Measurements from ENCODE around the gene TRIM63. TPM values are rescaled to one million over a fixed set of nuclear protein-coding genes. Genes with fewer than 3 reads are reported as not detected.

The TRIM63 gene
- total and polyA plus RNA-seq, 2 donors (not counting 1 experiment from before 2014, with no cell fraction given) = not detected

- Histone ChIP-seq H4K20me1 (ENCODE audit: control insufficient read depth, extremely low read depth, insufficient read depth, low read length) (no peaks in the 10 kb centered on the region), H3K9ac (ENCODE audit: insufficient read depth, low read length) (no peak overlapping the region), H2AFZ (ENCODE audit: low read length) (no peak overlapping the region), H3K4me3 (replicated peaks in 1 of 4; ENCODE audit: control extremely low read depth in 1 of 4, insufficient read depth in 1 of 4, low read depth in 3 of 4, low read length in 4 of 4) (no peak overlapping the region), H3K79me2 (ENCODE audit: control insufficient read depth, insufficient read depth, low read length) (no peaks in the 10 kb centered on the region), H3K4me2 (ENCODE audit: extremely low read depth, insufficient read depth, low read length) (no peak overlapping the region), H3K36me3 (ENCODE audit: control insufficient read depth, insufficient read depth, low read length) (no peaks in the 10 kb centered on the region), H3K27ac (ENCODE audit: insufficient read depth, low read length) (no peak overlapping the region), H3K4me1 (ENCODE audit: control insufficient read depth, extremely low read depth, insufficient read depth, low read length) (peaks cover 2% of the 10 kb centered on the region), H3K9me3 (ENCODE audit: control insufficient read depth, insufficient read depth, low read depth, low read length) (no peaks in the 10 kb centered on the region), H3K27me3 (ENCODE audit: control insufficient read depth, insufficient read depth, low read length) (no peaks in the 10 kb centered on the region)
- TF ChIP-seq EZH2 (IDR thresholded peaks at IDR 0.05; ENCODE audit: low read length, missing control alignments) = no peak
- TF ChIP-seq CTCF (conservative IDR thresholded peaks at IDR 0.05 in 1 of 2, IDR thresholded peaks at IDR 0.05 in 1 of 2; ENCODE audit: low read depth in 1 of 2, low read length in 2 of 2) = no peak
- DNase-seq (ENCODE audit: low read depth in 2 of 2) = no peak
Measured at GRCh38 chr1:26014179-26014578, 53.3 kb downstream of the TRIM63 start.

GRCh38 chr1:26012864-26013263 is 54.6 kb downstream of the TRIM63 start:
- TF ChIP-seq EZH2 (IDR thresholded peaks at IDR 0.05; ENCODE audit: low read length, missing control alignments) = no peak
- TF ChIP-seq CTCF (conservative IDR thresholded peaks at IDR 0.05 in 1 of 2, IDR thresholded peaks at IDR 0.05 in 1 of 2; ENCODE audit: low read depth in 1 of 2, low read length in 2 of 2) = no peak
- Histone ChIP-seq H3K4me3 (replicated peaks in 1 of 4; ENCODE audit: control extremely low read depth in 1 of 4, insufficient read depth in 1 of 4, low read depth in 3 of 4, low read length in 4 of 4) (no peak overlapping the region), H3K4me1 (ENCODE audit: control insufficient read depth, extremely low read depth, insufficient read depth, low read length) (peaks cover 2% of the 10 kb centered on the region), H3K9ac (ENCODE audit: insufficient read depth, low read length) (no peak overlapping the region), H2AFZ (ENCODE audit: low read length) (no peak overlapping the region), H3K9me3 (ENCODE audit: control insufficient read depth, insufficient read depth, low read depth, low read length) (no peaks in the 10 kb centered on the region), H3K4me2 (ENCODE audit: extremely low read depth, insufficient read depth, low read length) (no peak overlapping the region), H3K36me3 (ENCODE audit: control insufficient read depth, insufficient read depth, low read length) (no peaks in the 10 kb centered on the region), H3K27me3 (ENCODE audit: control insufficient read depth, insufficient read depth, low read length) (no peaks in the 10 kb centered on the region), H3K27ac (ENCODE audit: insufficient read depth, low read length) (no peak overlapping the region), H3K79me2 (ENCODE audit: control insufficient read depth, insufficient read depth, low read length) (no peaks in the 10 kb centered on the region), H4K20me1 (ENCODE audit: control insufficient read depth, extremely low read depth, insufficient read depth, low read length) (no peaks in the 10 kb centered on the region)
- no peak for DNase-seq (ENCODE audit: low read depth in 2 of 2)

GRCh38 chr1:26010825-26011224 is 56.6 kb downstream of the TRIM63 start:
- Histone ChIP-seq H3K27me3 (ENCODE audit: control insufficient read depth, insufficient read depth, low read length) (no peaks in the 10 kb centered on the region), H3K36me3 (ENCODE audit: control insufficient read depth, insufficient read depth, low read length) (no peaks in the 10 kb centered on the region), H3K9ac (ENCODE audit: insufficient read depth, low read length) (no peak overlapping the region), H3K79me2 (ENCODE audit: control insufficient read depth, insufficient read depth, low read length) (no peaks in the 10 kb centered on the region), H2AFZ (ENCODE audit: low read length) (no peak overlapping the region), H3K4me3 (replicated peaks in 1 of 4; ENCODE audit: control extremely low read depth in 1 of 4, insufficient read depth in 1 of 4, low read depth in 3 of 4, low read length in 4 of 4) (no peak overlapping the region), H3K4me2 (ENCODE audit: extremely low read depth, insufficient read depth, low read length) (no peak overlapping the region), H3K9me3 (ENCODE audit: control insufficient read depth, insufficient read depth, low read depth, low read length) (no peaks in the 10 kb centered on the region), H3K4me1 (ENCODE audit: control insufficient read depth, extremely low read depth, insufficient read depth, low read length) (no peaks in the 10 kb centered on the region), H4K20me1 (ENCODE audit: control insufficient read depth, extremely low read depth, insufficient read depth, low read length) (no peaks in the 10 kb centered on the region), H3K27ac (ENCODE audit: insufficient read depth, low read length) (no peak overlapping the region)
- DNase-seq (ENCODE audit: low read depth in 2 of 2) = no peak
- TF ChIP-seq CTCF (conservative IDR thresholded peaks at IDR 0.05 in 1 of 2, IDR thresholded peaks at IDR 0.05 in 1 of 2; ENCODE audit: low read depth in 1 of 2, low read length in 2 of 2) (no peak), EZH2 (IDR thresholded peaks at IDR 0.05; ENCODE audit: low read length, missing control alignments) (no peak)
